HFFc6 (cell line): ENCODE measurements around the gene PDCD10. TPM values are rescaled to one million over a fixed set of nuclear protein-coding genes. Genes with fewer than 3 reads are reported as not detected.

ENCODE experiments used
- DNase-seq: peaks from one replicate; pipeline ENCODE4 v3.0.0-alpha.2; 2018
- H3K27ac Mint-ChIP-seq: 2 replicates; pipeline ENCODE4 v1.8.0; 2020; ENCODE audit warnings: mild to moderate bottlenecking, mixed read lengths
- H3K27me3 Mint-ChIP-seq: 2 replicates; pipeline ENCODE4 v1.8.0; 2021; ENCODE audit warnings: mild to moderate bottlenecking, moderate library complexity, mixed read lengths; ENCODE audit not compliant: insufficient read depth
- H3K36me3 Mint-ChIP-seq: 2 replicates; pipeline ENCODE4 v1.8.0; 2021; ENCODE audit warnings: low read depth, mixed read lengths
- H3K4me1 Mint-ChIP-seq: 2 replicates; pipeline ENCODE4 v1.8.0; 2020; ENCODE audit warnings: low read depth, mixed read lengths
- H3K4me3 Mint-ChIP-seq: 2 replicates; pipeline ENCODE4 v1.8.0; 2020; ENCODE audit warnings: mild to moderate bottlenecking, moderate library complexity, mixed read lengths
- H3K9me3 Mint-ChIP-seq: 2 replicates; pipeline ENCODE4 v1.8.0; 2020; ENCODE audit warnings: mild to moderate bottlenecking, mixed read lengths
- total RNA-seq, 6 experiments: library from RNA; stranded (reverse); fragmentation: NEBNext Ultra II Directional; extraction: Animal tissue kit (Norgen Biotek cat#: 25700); gene quantifications; 2 replicates in 1 of 6; 3 replicates in 5 of 6; pipeline ENCODE4 v1.2.3, GENCODE V29; 2021
- TF ChIP-seq, protein P1 (sequence below): fragments of 200-600 bp; sonication (generic); IDR thresholded peaks from 2 replicates; pipeline ENCODE4 v1.5.0; 2021; ENCODE audit warnings: antibody characterized with exemption, mild to moderate bottlenecking

Gene PDCD10
- total RNA-seq, 6 experiments from 2014 or later: 43.9 to 50.8 (median 46.2) TPM

DNA sequence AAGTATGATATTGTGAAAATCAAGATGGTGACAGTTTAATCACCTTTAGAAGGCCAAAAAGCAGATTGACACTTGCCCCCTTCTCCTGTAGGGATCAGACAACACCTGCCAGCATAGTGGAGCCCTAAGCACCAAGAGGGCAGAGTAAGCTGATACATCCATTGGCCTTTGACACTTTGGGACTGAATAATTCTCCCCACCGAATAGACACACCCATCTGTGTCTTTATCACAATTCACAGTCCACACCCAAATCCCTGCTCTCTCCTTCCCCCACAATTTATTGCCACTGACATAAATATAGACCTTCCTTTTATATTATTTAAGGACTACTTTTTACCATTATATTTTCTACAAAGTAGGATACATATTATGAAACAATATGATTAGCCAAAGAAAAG, 77.9 kb downstream of the PDCD10 start:
- H3K4me3 Mint-ChIP-seq: no peak overlapping the region
- no peak for DNase-seq
- TF ChIP-seq, protein P1, sequence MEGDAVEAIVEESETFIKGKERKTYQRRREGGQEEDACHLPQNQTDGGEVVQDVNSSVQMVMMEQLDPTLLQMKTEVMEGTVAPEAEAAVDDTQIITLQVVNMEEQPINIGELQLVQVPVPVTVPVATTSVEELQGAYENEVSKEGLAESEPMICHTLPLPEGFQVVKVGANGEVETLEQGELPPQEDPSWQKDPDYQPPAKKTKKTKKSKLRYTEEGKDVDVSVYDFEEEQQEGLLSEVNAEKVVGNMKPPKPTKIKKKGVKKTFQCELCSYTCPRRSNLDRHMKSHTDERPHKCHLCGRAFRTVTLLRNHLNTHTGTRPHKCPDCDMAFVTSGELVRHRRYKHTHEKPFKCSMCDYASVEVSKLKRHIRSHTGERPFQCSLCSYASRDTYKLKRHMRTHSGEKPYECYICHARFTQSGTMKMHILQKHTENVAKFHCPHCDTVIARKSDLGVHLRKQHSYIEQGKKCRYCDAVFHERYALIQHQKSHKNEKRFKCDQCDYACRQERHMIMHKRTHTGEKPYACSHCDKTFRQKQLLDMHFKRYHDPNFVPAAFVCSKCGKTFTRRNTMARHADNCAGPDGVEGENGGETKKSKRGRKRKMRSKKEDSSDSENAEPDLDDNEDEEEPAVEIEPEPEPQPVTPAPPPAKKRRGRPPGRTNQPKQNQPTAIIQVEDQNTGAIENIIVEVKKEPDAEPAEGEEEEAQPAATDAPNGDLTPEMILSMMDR: no peak
- H3K27ac Mint-ChIP-seq: no peak overlapping the region
- H3K36me3 Mint-ChIP-seq: no peaks in the 10 kb centered on the region
- H3K9me3 Mint-ChIP-seq: no peaks in the 10 kb centered on the region
- H3K4me1 Mint-ChIP-seq: no peaks in the 10 kb centered on the region
- H3K27me3 Mint-ChIP-seq: no peaks in the 10 kb centered on the region

DNA sequence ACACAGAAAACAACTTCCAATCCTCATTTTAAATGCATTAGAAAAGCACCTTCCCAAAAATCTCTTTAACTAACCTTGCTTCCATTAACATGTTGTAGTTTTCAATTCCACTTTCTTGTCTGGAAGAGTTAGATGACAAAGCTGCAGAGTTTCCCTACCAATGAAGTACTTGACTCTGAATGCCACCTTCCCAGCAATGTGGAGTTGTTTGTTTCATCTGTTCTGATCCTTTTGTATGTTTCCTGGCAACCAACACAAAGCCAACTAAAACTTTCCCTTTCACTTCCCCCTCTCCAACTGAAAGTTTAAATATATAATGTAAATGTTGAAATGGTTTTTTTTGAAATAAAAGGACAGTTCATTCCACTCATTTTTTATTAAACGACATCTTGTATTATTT, 80.9 kb downstream of the PDCD10 start, which contains the start of gene WDR49:
TSS of gene WDR49 (minus strand) at position 183 of the 400 bp plus-strand sequence. CDS start 517 bp downstream, outside the sequence.
- no peaks in the 10 kb centered on the region for H3K4me1 Mint-ChIP-seq
- no peak within 1 kb of the TSS for H3K4me3 Mint-ChIP-seq
- H3K27ac Mint-ChIP-seq: no peak within 1 kb of the TSS
- no peaks in the 10 kb centered on the region for H3K36me3 Mint-ChIP-seq
- TF ChIP-seq, protein P1: no peak
- no peaks in the 10 kb centered on the region for H3K27me3 Mint-ChIP-seq
- no peak for DNase-seq
- H3K9me3 Mint-ChIP-seq: no peaks in the 10 kb centered on the region

DNA sequence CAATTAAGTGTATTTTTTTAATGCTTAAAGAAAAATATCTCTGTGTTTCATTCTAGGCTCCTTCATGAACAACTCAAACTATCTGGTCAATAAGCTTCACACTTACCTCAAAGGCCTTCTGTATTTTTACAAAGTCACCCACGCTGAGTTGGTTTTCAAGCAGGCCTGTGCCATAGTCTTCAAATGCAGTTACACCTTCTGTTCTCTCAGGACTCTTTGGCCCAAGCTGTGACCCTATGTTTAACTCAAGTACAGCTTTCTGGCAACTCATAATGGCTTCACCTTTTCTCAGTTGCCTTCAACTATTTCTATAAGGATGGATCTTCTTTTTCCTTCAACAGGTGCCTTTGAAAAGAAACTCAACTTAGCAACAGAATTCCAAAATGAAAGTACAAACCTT, 81.5 kb downstream of the PDCD10 start:
- Mint-ChIP-seq H3K27me3 (no peaks in the 10 kb centered on the region), H3K4me1 (no peaks in the 10 kb centered on the region), H3K36me3 (no peaks in the 10 kb centered on the region), H3K27ac (no peak overlapping the region), H3K9me3 (no peaks in the 10 kb centered on the region), H3K4me3 (no peak overlapping the region)
- TF ChIP-seq, protein P1: no peak
- no peak for DNase-seq

DNA sequence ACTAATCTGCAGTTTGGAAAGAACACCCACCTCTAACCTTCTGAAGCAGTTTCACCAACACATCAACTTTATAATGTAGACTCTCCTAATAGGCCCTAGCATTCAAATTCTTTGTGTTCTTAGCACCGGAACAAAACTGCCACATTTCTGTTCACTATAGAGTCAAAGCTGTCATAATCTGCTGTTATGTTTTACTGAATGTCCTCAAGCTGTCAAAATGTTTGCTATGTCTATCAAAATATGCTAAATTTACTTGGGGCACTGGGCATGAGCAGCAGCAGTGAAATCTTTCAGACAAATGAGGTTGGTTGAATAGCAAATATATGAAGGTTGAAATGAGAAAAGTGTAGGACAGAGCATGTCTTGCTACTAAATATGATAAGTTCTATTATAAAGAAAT, 82.9 kb downstream of the PDCD10 start:
- no peak overlapping the region for H3K4me3 Mint-ChIP-seq
- H3K9me3 Mint-ChIP-seq: no peaks in the 10 kb centered on the region
- no peaks in the 10 kb centered on the region for H3K4me1 Mint-ChIP-seq
- TF ChIP-seq, protein P1: no peak
- no peaks in the 10 kb centered on the region for H3K27me3 Mint-ChIP-seq
- no peak for DNase-seq
- no peak overlapping the region for H3K27ac Mint-ChIP-seq
- no peaks in the 10 kb centered on the region for H3K36me3 Mint-ChIP-seq

DNA sequence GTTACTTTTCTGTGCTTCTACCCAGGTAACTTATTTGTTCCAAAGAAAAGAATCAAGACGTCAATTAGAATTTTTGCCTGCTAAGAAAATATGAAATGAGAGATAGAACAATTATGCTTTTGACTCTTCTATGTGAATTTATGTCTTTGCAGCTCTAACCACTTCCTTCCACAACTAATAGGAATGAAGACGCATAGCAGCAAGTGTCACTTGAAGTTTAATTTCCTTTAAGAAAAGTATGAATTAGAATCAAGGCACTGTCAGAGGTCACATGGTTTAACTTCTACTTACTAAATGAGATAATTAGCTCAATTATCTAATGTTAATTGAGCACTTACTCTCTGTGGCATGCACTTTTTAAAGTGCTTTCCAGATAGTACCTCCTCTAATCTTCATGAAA, 84.2 kb downstream of the PDCD10 start:
- no peak overlapping the region for H3K4me3 Mint-ChIP-seq
- no peaks in the 10 kb centered on the region for H3K27me3 Mint-ChIP-seq
- no peaks in the 10 kb centered on the region for H3K9me3 Mint-ChIP-seq
- H3K36me3 Mint-ChIP-seq: no peaks in the 10 kb centered on the region
- DNase-seq: no peak
- H3K27ac Mint-ChIP-seq: no peak overlapping the region
- no peaks in the 10 kb centered on the region for H3K4me1 Mint-ChIP-seq
- TF ChIP-seq, protein P1: no peak

DNA sequence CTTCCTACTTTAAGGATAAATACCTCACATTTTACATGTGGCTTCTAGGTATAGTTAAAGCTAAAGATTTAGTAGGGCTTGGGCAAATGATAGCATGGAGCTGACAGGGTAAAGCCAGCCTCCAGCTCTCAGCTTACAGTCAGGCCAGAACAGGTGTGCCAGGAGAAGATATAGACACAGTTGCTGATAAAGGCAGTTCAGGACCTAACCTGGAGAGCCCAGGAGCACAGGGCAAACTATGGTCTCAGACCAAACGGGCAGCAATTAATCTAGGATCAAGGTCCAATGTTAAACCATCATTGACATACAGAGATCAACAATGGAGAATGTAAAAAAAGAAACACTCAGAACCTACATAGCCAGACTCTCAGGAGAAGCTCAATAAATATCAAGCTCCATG, 84.9 kb downstream of the PDCD10 start:
- TF ChIP-seq, protein P1: no peak
- Mint-ChIP-seq H3K36me3 (no peaks in the 10 kb centered on the region), H3K9me3 (no peaks in the 10 kb centered on the region), H3K4me3 (no peak overlapping the region), H3K4me1 (no peaks in the 10 kb centered on the region), H3K27ac (no peak overlapping the region), H3K27me3 (no peaks in the 10 kb centered on the region)
- no peak for DNase-seq
